Non-pigmented ciliary epithelial cell (primary cell): ENCODE results near the gene HNRNPDL.
"Not testable (repeated sequence)": the region's sequence is repeated elsewhere in the genome, so short reads cannot be mapped to it uniquely, and the experiment has no call there.

Experiments
- DNase-seq: peaks from one replicate; pipeline ENCODE4 v3.0.0-alpha.2; 2010; ENCODE audit warnings: low read depth

HNRNPDL gene

GRCh38 chr4:82432596-82432995, 2.3 kb upstream of the HNRNPDL start:
- DNase-seq = no peak

GRCh38 chr4:82431831-82432230, 1.6 kb upstream of the HNRNPDL start:
- no peak for DNase-seq

- DNase-seq = no peak
Measured at GRCh38 chr4:82430964-82431745, 893 bp upstream of the HNRNPDL start.

- no peak for DNase-seq
Measured at GRCh38 chr4:82429728-82430192, 502 bp downstream of the HNRNPDL start.

GRCh38 chr4:82428969-82429727, 1.1 kb downstream of the HNRNPDL start:
- DNase-seq = no peak

- no peak for DNase-seq
Measured at GRCh38 chr4:82428526-82428968, 1.7 kb downstream of the HNRNPDL start.

- DNase-seq = no peak
Measured at GRCh38 chr4:82425478-82425877, 4.8 kb downstream of the HNRNPDL start.

GRCh38 chr4:82423245-82424054, 6.8 kb downstream of the HNRNPDL start:
- DNase-seq = no peak

- DNase-seq = no peak
Measured at GRCh38 chr4:82422616-82423015, 7.6 kb downstream of the HNRNPDL start.

- no peak for DNase-seq
Measured at GRCh38 chr4:82421796-82422560, 8.3 kb downstream of the HNRNPDL start.

- no peak for DNase-seq
Measured at GRCh38 chr4:82419451-82419850, 10.8 kb downstream of the HNRNPDL start.

GRCh38 chr4:82415922-82416365, 14.3 kb downstream of the HNRNPDL start:
- DNase-seq = no peak

GRCh38 chr4:82415061-82415460, 15.2 kb downstream of the HNRNPDL start:
- DNase-seq = not testable (repeated sequence)

- no peak for DNase-seq
Measured at GRCh38 chr4:82403725-82404124, 26.5 kb downstream of the HNRNPDL start.

- DNase-seq = no peak
Measured at GRCh38 chr4:82402196-82402775, 28.0 kb downstream of the HNRNPDL start.

GRCh38 chr4:82401600-82401999, 28.7 kb downstream of the HNRNPDL start:
- DNase-seq = no peak

- DNase-seq = no peak
Measured at GRCh38 chr4:82398263-82398662, 32.0 kb downstream of the HNRNPDL start.

- DNase-seq = no peak
Measured at GRCh38 chr4:82397527-82397926, 32.7 kb downstream of the HNRNPDL start.

- no peak for DNase-seq
Measured at GRCh38 chr4:82394896-82395295, 35.4 kb downstream of the HNRNPDL start.

GRCh38 chr4:82390061-82390460, 40.2 kb downstream of the HNRNPDL start:
- DNase-seq = not testable (repeated sequence)

GRCh38 chr4:82388405-82388804, 41.9 kb downstream of the HNRNPDL start:
- no peak for DNase-seq
